Neural progenitor cell (in vitro differentiated cells): ENCODE data around the gene DCP1A. TPM values are rescaled to one million over a fixed set of nuclear protein-coding genes. Genes with fewer than 3 reads are reported as not detected.

Experiments used
- DNase-seq: peaks from one replicate; pipeline ENCODE4 v3.0.0-alpha.2; 2016; ENCODE audit warnings: low spot score
- H2AFZ ChIP-seq: fragments of 200-600 bp; sonication (generic); replicated peaks from 2 replicates; pipeline ENCODE4 v1.6.1; 2016; ENCODE audit warnings: antibody characterized with exemption
- H3F3A ChIP-seq: fragments of 200-600 bp; sonication (generic); 2 replicates; pipeline ENCODE4 v1.6.1; 2016; ENCODE audit warnings: antibody characterized with exemption, low read depth
- H3K27ac ChIP-seq: fragments of 200-600 bp; sonication (generic); 2 replicates; pipeline ENCODE4 v1.5.1; 2016; ENCODE audit warnings: mild to moderate bottlenecking
- H3K27me3 ChIP-seq: fragments of 200-600 bp; sonication (generic); 2 replicates; pipeline ENCODE4 v1.6.1; 2016; ENCODE audit warnings: mild to moderate bottlenecking, moderate library complexity
- H3K36me3 ChIP-seq: fragments of 200-600 bp; sonication (generic); 2 replicates; pipeline ENCODE4 v1.5.1; 2016
- H3K4me1 ChIP-seq: fragments of 200-600 bp; sonication (generic); 2 replicates; pipeline ENCODE4 v1.6.1; 2016; ENCODE audit warnings: mixed run types
- H3K4me2 ChIP-seq: fragments of 200-600 bp; sonication (generic); 2 replicates; pipeline ENCODE4 v1.6.1; 2016
- H3K4me3 ChIP-seq: fragments of 200-600 bp; sonication (generic); 2 replicates; pipeline ENCODE4 v1.5.1; 2016
- H3K79me2 ChIP-seq: fragments of 200-600 bp; sonication (generic); 2 replicates; pipeline ENCODE4 v1.6.1; 2016; ENCODE audit warnings: low read depth
- H3K9ac ChIP-seq: fragments of 200-600 bp; sonication (generic); 2 replicates; pipeline ENCODE4 v1.6.1; 2016
- H3K9me3 ChIP-seq: fragments of 200-600 bp; sonication (generic); 2 replicates; pipeline ENCODE4 v1.5.1; 2016; ENCODE audit warnings: low read depth
- H4K20me1 ChIP-seq: fragments of 200-600 bp; sonication (generic); 2 replicates; pipeline ENCODE4 v1.6.1; 2016; ENCODE audit warnings: low read depth
- H3K27ac Mint-ChIP-seq: 3 replicates; pipeline ENCODE4 v1.8.0; 2021; ENCODE audit warnings: mixed read lengths
- H3K27me3 Mint-ChIP-seq: 2 replicates; pipeline ENCODE4 v1.8.0; 2022; ENCODE audit warnings: low read depth, mild to moderate bottlenecking, inconsistent platforms, moderate library complexity, mixed read lengths; ENCODE audit not compliant: insufficient read depth
- H3K36me3 Mint-ChIP-seq: 3 replicates; pipeline ENCODE4 v1.8.0; 2021; ENCODE audit warnings: mixed read lengths
- H3K4me1 Mint-ChIP-seq: 3 replicates; pipeline ENCODE4 v1.8.0; 2021; ENCODE audit warnings: mixed read lengths
- H3K4me3 Mint-ChIP-seq: 3 replicates; pipeline ENCODE4 v1.8.0; 2021; ENCODE audit warnings: mild to moderate bottlenecking, moderate library complexity, mixed read lengths
- H3K9me3 Mint-ChIP-seq: 3 replicates; pipeline ENCODE4 v1.8.0; 2020; ENCODE audit warnings: mixed read lengths
- EZH2 ChIP-seq: fragments of 200-600 bp; sonication (generic); IDR thresholded peaks from 2 replicates; pipeline ENCODE4 v1.6.1; 2017; ENCODE audit warnings: antibody characterized with exemption, mild to moderate bottlenecking, moderate library complexity
- EZH2phosphoT487 ChIP-seq: fragments of 200-600 bp; sonication (generic); IDR thresholded peaks from 2 replicates; pipeline ENCODE4 v1.6.1; 2017; ENCODE audit warnings: antibody characterized with exemption
- total RNA-seq: library from RNA; depleted of rRNA; stranded (reverse); fragments of >200 nt; gene quantifications from 2 replicates; pipeline ENCODE4 v1.2.3, GENCODE V29; 2015; ENCODE audit warnings: low replicate concordance
- TF ChIP-seq, protein P1 (sequence below): fragments of 200-600 bp; sonication (generic); IDR thresholded peaks from 2 replicates; pipeline ENCODE4 v1.5.1; 2017; ENCODE audit warnings: antibody characterized with exemption, mild to moderate bottlenecking

DCP1A gene
- total RNA-seq, 1 donor from 2014 or later = 24.1 TPM

DNA sequence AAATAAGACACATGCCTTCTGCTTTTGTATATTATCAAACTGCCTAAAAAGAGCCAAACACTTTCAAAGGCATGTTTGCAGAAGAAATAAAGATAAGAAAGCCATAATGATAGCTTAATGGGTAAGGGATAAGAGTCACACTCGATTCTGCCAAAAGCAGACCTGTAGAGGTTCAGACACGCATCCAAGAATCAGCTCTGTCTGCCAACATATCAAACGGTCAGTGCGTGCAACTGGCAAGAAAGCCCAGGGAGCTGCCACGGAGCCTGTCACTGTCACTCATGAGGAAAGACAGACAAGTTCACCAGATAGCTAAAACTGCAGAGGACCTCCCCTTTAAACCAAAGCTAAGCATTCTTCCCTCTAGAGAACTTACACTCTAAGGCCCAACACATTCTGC is 23.2 kb downstream of the DCP1A start:
- peaks cover 6% of the 10 kb centered on the region for H3K36me3 ChIP-seq
- Mint-ChIP-seq H3K4me3 (no peak overlapping the region), H3K9me3 (no peaks in the 10 kb centered on the region), H3K4me1 (no peaks in the 10 kb centered on the region), H3K27me3 (no peaks in the 10 kb centered on the region), H3K36me3 (peaks cover 38% of the 10 kb centered on the region), H3K27ac (no peak overlapping the region)
- H3K9ac ChIP-seq = no peak overlapping the region
- H2AFZ ChIP-seq = no peak overlapping the region
- H3K9me3 ChIP-seq = no peaks in the 10 kb centered on the region
- DNase-seq = no peak
- no peak overlapping the region for H3K4me2 ChIP-seq
- H3K4me1 ChIP-seq = no peaks in the 10 kb centered on the region
- no peak overlapping the region for H3K27ac ChIP-seq
- H3K4me3 ChIP-seq = no peak overlapping the region
- TF ChIP-seq EZH2phosphoT487 = no peak
- TF ChIP-seq, protein P1, sequence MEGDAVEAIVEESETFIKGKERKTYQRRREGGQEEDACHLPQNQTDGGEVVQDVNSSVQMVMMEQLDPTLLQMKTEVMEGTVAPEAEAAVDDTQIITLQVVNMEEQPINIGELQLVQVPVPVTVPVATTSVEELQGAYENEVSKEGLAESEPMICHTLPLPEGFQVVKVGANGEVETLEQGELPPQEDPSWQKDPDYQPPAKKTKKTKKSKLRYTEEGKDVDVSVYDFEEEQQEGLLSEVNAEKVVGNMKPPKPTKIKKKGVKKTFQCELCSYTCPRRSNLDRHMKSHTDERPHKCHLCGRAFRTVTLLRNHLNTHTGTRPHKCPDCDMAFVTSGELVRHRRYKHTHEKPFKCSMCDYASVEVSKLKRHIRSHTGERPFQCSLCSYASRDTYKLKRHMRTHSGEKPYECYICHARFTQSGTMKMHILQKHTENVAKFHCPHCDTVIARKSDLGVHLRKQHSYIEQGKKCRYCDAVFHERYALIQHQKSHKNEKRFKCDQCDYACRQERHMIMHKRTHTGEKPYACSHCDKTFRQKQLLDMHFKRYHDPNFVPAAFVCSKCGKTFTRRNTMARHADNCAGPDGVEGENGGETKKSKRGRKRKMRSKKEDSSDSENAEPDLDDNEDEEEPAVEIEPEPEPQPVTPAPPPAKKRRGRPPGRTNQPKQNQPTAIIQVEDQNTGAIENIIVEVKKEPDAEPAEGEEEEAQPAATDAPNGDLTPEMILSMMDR = no peak
- TF ChIP-seq EZH2 = no peak
- H4K20me1 ChIP-seq = peaks cover 16% of the 10 kb centered on the region
- H3F3A ChIP-seq = no peaks in the 10 kb centered on the region
- H3K27me3 ChIP-seq = no peaks in the 10 kb centered on the region
- H3K79me2 ChIP-seq = peaks cover 67% of the 10 kb centered on the region

DNA sequence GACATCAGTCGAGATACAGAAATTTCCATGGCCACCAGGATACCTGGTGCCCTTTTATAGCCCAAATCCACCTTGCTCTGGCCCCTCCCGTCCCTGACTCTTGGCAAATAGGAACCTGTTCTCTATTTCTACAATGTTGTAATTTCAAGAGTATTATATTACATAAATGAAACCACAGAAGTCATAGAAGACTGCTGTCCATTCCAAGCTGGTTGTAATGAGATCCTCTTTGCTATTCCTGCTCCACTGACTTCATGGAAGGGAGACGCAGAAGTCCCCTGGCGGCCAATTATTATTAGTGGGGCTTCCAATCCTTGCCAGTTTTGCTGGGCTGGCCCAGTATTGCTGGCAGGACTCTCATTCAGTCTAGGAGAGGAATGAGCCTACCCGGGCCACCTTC is 26.6 kb downstream of the DCP1A start:
- Histone ChIP-seq H4K20me1 (peaks cover 16% of the 10 kb centered on the region), H3K4me1 (no peaks in the 10 kb centered on the region), H3K9ac (no peak overlapping the region), H3K36me3 (peaks cover 6% of the 10 kb centered on the region), H3K27me3 (no peaks in the 10 kb centered on the region), H3K4me2 (no peak overlapping the region), H3K4me3 (no peak overlapping the region), H2AFZ (no peak overlapping the region), H3K79me2 (peaks cover 37% of the 10 kb centered on the region), H3K9me3 (no peaks in the 10 kb centered on the region), H3F3A (no peaks in the 10 kb centered on the region), H3K27ac (no peak overlapping the region)
- Mint-ChIP-seq H3K27ac (no peak overlapping the region), H3K4me1 (no peaks in the 10 kb centered on the region), H3K36me3 (peaks cover 30% of the 10 kb centered on the region), H3K9me3 (no peaks in the 10 kb centered on the region), H3K27me3 (no peaks in the 10 kb centered on the region), H3K4me3 (no peak overlapping the region)
- no peak for DNase-seq
- TF ChIP-seq EZH2phosphoT487 = no peak
- TF ChIP-seq EZH2 = no peak
- TF ChIP-seq, protein P1 = no peak

DNA sequence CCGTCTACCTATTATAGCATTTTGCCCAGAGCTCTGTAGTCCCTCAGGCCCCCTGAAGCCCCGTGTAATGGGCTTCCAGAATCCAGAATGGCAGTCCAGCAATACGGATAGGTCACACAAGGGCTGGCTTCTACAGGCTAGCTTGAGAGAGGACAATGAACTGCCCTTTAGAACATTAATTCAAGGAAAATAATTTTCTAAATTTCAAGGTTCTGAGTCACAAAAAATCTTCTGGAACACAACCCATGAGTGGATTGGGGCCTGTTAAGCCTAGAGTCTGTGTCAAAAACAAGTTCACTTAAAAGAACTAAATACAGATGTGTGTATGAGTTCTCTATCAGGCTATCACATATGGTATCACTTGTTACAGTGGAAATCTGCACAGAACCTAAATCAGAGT is 28.8 kb downstream of the DCP1A start:
- Mint-ChIP-seq H3K36me3 (peaks cover 23% of the 10 kb centered on the region), H3K27ac (no peak overlapping the region), H3K9me3 (no peaks in the 10 kb centered on the region), H3K4me1 (no peaks in the 10 kb centered on the region), H3K4me3 (no peak overlapping the region), H3K27me3 (no peaks in the 10 kb centered on the region)
- Histone ChIP-seq H3K4me2 (no peak overlapping the region), H3K4me3 (no peak overlapping the region), H3K27me3 (no peaks in the 10 kb centered on the region), H3F3A (no peaks in the 10 kb centered on the region), H3K9me3 (no peaks in the 10 kb centered on the region), H3K36me3 (peaks cover 6% of the 10 kb centered on the region), H4K20me1 (peaks cover 10% of the 10 kb centered on the region), H2AFZ (no peak overlapping the region), H3K79me2 (peaks cover 18% of the 10 kb centered on the region), H3K9ac (no peak overlapping the region), H3K4me1 (no peaks in the 10 kb centered on the region), H3K27ac (no peak overlapping the region)
- TF ChIP-seq, protein P1 = no peak
- no peak for TF ChIP-seq EZH2
- no peak for TF ChIP-seq EZH2phosphoT487
- no peak for DNase-seq
